HG03378 (cell line): ENCODE measurements around the gene SH3YL1.
A peak's percentile ranks its signal among the peaks of the same experiment; 100 is the strongest.

Source experiments
- ATAC-seq: cut with Tn5 transposase; IDR thresholded peaks from one replicate; pipeline ENCODE4 v1.9.1; 2021; ENCODE audit warnings: mild to moderate bottlenecking, moderate library complexity; ENCODE audit not compliant: unreplicated experiment

SH3YL1 gene

GRCh38 chr2:282371-283263, 18.8 kb upstream of the SH3YL1 start:
- ATAC-seq, result no peak

GRCh38 chr2:281381-281780, 17.5 kb upstream of the SH3YL1 start:
- no peak for ATAC-seq

DNA sequence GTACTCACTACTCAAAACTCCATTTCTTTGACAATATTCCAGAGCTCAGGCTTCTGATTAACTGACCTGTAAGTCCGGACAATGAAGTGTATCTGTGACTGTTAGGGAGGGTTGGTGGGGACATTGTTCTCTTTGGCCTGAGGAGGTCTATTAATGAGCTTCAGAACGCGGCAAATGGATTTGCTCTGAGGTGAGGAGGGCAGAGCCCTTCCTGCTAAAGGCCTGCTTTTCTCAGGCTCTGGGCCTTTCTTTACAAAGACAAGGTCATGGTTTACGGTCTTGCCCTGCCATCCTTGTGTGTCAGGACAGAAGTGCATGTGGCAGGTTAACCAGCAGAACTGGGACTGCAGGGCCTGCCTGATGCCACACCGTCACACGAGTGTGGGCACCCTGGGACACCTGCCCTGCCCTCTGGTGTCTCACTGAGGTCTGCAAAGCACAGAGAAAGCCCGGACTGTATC, 16.8 kb upstream of the SH3YL1 start:
- no peak for ATAC-seq

DNA sequence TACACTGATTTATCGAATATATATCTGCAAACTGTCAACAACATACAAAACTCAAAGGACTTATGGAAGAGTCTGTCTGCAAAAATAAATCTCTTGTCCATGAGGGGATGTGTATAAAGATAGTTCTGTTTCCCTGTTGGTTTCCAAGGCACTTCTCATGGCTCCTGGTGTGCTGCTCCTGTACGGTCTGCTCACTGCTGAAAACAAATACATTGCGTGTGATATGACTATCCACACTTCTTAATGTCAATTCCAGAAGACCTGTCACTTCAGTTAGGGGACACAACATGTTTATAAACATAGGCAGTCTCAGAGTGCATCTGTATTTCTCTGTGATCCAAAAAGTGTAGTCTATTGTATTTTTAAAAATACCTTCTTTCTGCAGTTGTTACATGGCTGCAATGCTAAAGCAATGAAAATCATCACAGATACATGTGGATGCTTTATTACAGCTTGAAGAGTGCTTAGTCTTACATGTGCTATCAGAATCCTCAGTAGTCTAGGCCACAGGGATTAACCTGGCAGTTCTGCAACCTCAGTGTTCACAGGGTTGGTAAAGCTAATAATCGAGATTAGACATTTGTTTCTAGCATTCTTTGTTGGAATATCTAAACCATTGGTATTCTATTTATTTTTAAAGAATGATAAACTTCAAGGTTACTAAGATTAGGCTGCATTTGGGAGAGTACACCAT, 16.3 kb upstream of the SH3YL1 start:
- ATAC-seq, result no peak

GRCh38 chr2:279366-279765, 15.5 kb upstream of the SH3YL1 start:
- no peak for ATAC-seq

DNA sequence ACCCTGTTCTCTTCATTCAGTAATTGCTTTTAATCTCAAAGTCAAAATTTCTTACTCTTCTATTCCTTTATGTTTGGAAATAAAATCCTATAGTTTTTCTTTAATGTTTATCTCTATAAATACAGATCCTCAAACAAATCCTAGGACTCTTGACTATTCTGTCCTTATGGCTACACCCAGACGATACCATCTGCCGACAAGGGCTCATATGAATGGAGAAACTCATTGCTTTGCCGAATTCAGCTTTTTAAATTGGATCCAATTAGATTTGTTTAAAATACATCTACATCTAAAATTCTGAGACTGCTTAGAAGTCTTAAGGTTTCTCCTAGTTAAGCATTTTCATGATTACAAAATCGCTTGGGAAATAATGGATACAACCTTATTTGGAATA, 15.1 kb upstream of the SH3YL1 start:
- ATAC-seq, result no peak

GRCh38 chr2:278312-278926, 14.6 kb upstream of the SH3YL1 start:
- ATAC-seq, result no peak

DNA sequence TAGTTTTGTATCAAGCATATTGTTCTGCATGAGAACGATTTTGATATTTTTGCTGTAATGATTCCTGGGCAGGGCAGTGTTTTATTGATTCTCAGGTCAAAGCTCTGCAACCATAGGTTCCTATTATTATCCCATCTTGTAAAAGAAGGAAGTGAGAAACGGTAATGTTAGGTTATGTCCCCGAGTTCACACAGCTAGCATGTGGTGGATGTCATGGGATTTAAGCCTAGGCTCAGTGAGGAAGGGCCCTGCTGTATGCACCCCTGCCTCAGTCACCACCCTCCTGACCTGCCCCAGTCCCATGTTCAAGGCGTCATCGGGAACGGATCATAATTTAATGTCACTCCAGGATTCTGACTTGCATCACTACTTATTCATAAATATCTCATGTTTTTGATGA, 11.6 kb upstream of the SH3YL1 start:
- peak; percentile 98 for ATAC-seq

- no peak for ATAC-seq
Observed at GRCh38 chr2:274503-274902, 10.7 kb upstream of the SH3YL1 start.

DNA sequence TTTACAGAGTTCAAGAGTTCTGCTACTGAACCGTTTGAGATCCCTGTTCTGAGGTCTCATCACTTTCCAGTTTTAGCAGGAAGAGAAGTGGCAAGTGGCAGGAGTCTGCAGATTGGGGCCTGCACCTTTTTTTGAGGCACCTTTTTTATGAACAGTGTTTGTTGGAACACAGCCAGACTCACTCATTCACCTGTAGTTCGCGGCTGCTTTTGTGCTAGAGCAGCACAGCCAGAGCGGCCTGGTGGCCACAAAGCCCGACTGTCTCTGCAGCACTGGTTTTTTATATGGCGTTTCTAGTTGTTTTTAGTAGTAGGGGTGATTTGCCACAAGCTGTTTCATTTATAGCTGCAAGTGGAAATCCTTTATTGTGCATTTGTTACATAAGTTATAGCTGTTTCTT, 9.5 kb upstream of the SH3YL1 start:
- no peak for ATAC-seq

DNA sequence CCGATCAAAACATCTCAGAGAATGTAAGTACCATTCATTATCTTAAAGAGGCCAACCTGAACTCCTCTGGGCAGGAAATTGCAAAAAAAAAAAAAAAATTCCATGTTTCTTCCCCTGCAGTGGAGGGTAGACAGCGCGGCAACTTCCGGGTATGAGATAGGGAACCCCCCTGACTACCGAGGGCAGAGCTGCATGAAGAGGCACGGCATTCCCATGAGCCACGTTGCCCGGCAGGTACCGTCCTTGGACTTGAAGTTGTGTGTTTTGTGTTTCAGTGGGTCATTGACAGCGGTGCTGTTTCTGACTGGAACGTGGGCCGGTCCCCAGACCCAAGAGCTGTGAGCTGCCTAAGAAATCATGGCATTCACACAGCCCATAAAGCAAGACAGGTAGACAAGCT, 8.1 kb upstream of the SH3YL1 start:
- no peak for ATAC-seq

DNA sequence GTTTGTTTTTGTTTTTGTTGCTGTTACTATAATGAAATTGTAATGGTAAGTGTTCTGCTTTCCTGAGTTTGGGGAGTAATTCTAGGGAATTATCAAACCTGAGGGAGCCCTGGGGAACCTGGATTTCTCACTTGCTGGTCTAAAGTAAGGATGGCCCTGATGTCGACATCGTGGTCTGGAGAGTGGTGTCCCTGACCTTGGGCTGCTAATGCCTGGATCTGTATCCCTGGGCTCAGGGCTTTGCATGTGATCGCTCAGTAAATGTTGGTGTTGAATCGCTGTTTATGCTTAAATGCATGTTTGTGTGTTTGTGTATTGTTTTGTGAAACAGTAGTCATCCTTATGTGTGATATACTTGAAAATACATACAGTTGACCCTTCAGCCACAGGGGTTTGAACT, 7.0 kb upstream of the SH3YL1 start:
- no peak for ATAC-seq

DNA sequence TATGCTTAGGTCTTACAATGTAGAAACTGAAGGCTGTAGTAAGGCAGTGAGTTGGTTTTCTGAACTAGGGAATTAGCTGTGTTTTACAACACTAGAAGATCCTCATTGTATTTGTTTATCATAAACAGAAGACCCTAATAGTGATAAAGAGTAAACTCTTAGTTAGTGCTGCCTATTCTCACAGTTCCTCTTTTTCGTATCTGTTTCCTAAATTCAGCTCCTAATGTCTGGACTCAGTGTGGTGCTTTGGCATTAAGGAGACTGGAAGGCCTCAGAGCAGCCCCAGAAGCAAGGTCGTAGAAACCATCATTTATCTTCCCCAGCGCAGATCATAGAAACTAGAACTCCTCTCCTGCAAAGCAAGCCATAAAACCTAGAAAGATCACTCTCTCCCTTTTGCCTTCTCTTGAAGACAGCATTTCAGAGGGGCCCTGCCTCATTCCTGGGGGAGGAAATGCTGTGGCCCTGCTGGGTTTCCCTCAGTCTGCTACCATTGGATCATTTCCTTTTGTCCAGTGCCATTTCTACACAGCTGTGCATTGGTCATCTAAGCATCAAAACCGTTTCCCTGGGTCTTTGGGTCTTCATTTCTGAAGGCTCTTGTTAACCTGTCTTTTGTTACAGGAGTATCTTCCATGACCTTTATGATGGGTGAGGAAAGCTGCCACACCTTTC, 5.7 kb upstream of the SH3YL1 start:
- ATAC-seq, result no peak

DNA sequence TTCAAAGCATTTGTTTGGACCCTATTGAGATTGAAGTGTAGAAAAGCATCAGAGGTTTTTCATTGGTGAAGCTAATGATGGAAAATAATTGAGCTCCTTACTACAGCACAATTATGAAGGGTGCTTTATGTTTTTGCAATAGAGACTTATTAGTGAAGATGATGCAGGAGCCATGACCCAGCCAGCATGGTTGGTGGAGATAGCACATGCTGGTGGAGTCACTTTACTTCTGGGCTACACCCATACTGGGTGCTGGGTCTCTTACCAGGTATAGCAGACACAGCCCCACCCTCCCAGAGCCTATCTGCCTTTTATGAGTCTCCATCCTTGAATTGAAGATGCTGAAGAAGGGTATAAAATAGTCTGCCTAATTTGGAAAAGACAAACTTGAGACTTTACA, 4.5 kb upstream of the SH3YL1 start:
- ATAC-seq, result no peak

DNA sequence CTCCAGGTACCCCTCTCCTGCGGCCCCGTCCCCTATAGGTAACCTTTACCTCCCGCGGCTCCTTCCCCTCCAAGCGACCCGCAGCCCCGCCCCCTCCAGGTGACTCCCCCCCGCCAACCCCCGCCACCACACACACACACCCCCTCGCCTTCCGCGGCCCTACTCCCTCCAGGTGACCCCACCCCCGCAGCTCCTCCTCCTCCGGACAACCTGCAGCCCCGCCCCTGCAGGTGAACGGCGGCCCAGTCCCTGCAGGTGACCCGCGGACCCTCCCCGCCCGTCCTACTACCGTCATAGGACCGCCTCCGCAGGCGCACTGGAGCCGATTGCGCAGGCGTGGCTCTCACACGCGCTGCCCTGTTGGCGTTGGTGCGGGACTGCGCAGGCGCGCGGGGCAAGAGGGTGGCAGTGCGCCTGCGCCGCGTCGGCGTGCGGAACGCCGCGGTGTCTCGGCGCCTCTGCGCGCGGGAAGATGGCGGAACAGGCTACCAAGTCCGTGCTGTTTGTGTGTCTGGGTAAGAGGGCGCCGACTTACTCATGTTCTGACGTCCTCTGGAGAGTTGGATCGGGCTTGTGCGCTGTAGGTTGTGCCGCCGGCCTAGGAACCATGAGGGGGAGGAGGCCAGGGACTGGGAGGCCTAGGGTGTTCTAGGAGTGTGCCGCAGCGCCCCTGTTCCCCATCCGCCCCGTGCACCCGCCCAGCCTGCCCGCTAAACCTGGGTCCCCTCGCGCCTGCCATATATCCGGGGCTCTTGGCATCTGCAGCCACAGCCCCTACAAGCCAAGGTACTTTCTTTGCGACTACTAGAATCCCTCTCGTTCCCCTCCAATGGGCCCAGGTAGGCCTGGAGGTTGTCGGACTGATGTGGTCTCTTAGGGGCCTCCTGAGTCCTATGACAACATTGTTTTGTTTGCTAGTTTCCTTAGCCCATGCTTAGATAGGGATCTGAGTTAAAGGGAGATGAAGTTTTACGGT, 949 bp upstream of the SH3YL1 start, which contains the start of gene ACP1:
Gene ACP1 (plus strand): TSS at position 455 of the 976 bp plus-strand sequence. CDS start 18 bp downstream, at position 473.
- peak; percentile 84 for ATAC-seq

DNA sequence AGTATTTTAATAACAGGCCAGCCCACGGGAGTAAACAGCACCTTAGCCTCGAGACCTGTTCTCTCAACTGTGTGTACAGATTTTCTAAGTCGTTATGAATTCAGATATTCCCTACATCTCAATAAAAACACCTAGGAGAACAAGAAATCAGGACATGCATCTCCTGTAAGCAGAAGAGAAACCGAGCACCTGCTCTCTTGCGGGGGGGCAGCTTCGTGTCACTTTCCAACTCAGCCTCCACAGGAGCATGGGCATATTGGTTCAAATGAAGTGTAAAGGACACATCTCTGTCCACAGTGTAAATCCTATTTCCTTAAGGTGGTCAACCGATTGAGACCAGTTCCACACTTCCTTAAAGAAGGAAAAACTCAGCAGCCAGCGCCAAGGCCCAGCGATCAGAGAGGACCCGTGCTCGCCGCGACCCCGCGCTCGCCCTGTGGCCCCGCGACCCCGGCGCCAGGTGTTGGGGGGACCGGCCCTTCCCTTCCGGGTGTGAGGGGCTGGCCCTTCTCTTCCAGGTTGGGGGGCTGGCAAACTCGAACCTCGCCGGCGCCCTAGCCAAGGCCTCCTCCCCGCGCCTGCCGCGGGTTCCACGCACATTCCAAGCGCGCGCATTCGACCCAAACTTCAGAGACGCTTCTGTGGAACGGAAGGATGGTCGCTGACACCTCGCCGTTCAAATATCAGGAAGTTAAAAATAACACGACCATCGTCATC, 652 bp downstream of the SH3YL1 start:
- ATAC-seq, result no peak

DNA sequence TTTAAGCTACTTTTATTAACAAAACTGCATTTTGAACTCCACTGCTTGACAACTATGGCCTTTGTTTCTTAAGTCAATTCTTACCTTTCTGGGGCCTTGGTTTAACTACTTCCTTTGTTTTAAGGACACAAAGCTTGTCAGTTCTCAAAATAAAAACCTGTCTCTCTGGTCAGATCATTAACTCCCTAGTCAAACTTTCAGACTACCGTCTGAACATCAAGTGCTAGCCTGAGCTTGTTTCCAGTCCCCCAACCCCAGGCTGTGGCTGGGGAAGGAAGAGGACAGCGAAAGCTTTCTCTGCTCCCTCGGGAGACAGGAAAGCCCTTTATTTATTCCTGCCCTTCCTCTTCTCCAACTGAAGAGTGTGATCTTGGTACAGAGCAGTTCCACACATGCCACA, 1.7 kb downstream of the SH3YL1 start:
- ATAC-seq, result no peak

GRCh38 chr2:260507-261161, 3.2 kb downstream of the SH3YL1 start:
- ATAC-seq, result no peak
